Vein endothelial cell (primary cell): ENCODE measurements around the gene SATL1. TPM values are rescaled to one million over a fixed set of nuclear protein-coding genes. Genes with fewer than 3 reads are reported as not detected.

ENCODE experiments used
- total RNA-seq: library from RNA; depleted of rRNA; stranded (reverse); fragments of >200 nt; gene quantifications from 2 replicates; pipeline ENCODE4 v1.2.3, GENCODE V29; 2012

SATL1 gene
- not detected in 2 replicates for total RNA-seq

GRCh38 chrX:85243761-85244449 lies at the start of gene SATL1, which contains the start of gene ZNF711:
Gene SATL1 (minus strand): TSS chrX:85243779. CDS start chrX:85108968, 134,811 bp downstream.
Gene ZNF711 (plus strand): TSS chrX:85243991. CDS start chrX:85247573, 3,582 bp downstream.

Other genes starting within 250 kb of the SATL1 start
- 7.8 and 12.2 TPM in 2 replicates for gene APOOL, start 239.9 kb downstream of the SATL1 start, total RNA-seq
- 3.7 and 3.9 TPM in 2 replicates for gene ZNF711, start 212 bp upstream of the SATL1 start, total RNA-seq
- 1.1 and 2.3 TPM in 2 replicates for gene POF1B, start 135.9 kb upstream of the SATL1 start, total RNA-seq